Heart left ventricle (tissue), 16 donors: ENCODE data around the gene MED17. TPM values are rescaled to one million over a fixed set of nuclear protein-coding genes. Genes with fewer than 3 reads are reported as not detected.

ENCODE experiments used
- ATAC-seq, 4 donors: fragments of 200-7000 bp; cut with Tn5 transposase; one replicate each; pipeline ENCODE4 v1.9.1; 2020 to 2022; ENCODE audit warnings: moderate library complexity in 4 of 4, mild to moderate bottlenecking in 3 of 4, moderate number of reproducible peaks in 1 of 4
- DNase-seq, 5 donors: peaks; one replicate each; pipeline ENCODE4 v3.0.0-alpha.2; 2020
- H3K27ac ChIP-seq, 12 donors: fragments of 200-600 bp; sonication (generic) in 4 of 12; one replicate each; pipeline versions ENCODE4 v1.5.0 to v1.8.0; 2016 to 2022; ENCODE audit warnings: mild to moderate bottlenecking in 2 of 12
- H3K27me3 ChIP-seq, 9 donors: fragments of 200-600 bp; sonication (generic) in 2 of 9; one replicate each; pipeline versions ENCODE4 v1.5.1 to v1.8.0; 2016 to 2022; ENCODE audit warnings: mild to moderate bottlenecking in 3 of 9
- H3K36me3 ChIP-seq, 9 donors: fragments of 200-600 bp; sonication (generic) in 2 of 9; one replicate each; pipeline versions ENCODE4 v1.5.0 to v1.8.0; 2018 to 2022; ENCODE audit warnings: mild to moderate bottlenecking in 2 of 9
- H3K4me1 ChIP-seq, 12 donors: fragments of 200-600 bp; sonication (generic) in 4 of 12; one replicate each; pipeline versions ENCODE4 v1.5.0 to v1.8.0; 2016 to 2022; ENCODE audit warnings: mild to moderate bottlenecking in 3 of 12
- H3K4me3 ChIP-seq, 12 donors: fragments of 200-600 bp; sonication (generic) in 4 of 12; one replicate each; pipeline versions ENCODE4 v1.5.0 to v1.8.0; 2017 to 2022; ENCODE audit warnings: mild to moderate bottlenecking in 9 of 12, moderate library complexity in 4 of 12
- H3K9me3 ChIP-seq, 12 donors: fragments of 200-600 bp; sonication (generic) in 4 of 12; one replicate each; pipeline versions ENCODE4 v1.5.0 to v1.8.0; 2016 to 2022; ENCODE audit warnings: mild to moderate bottlenecking in 1 of 12
- POLR2A ChIP-seq, 2 donors: fragments of 450-650 bp; IDR thresholded peaks; one replicate each; pipeline ENCODE4 v1.6.1; 2017; ENCODE audit warnings: antibody characterized with exemption in 2 of 2, mild to moderate bottlenecking in 2 of 2, moderate library complexity in 2 of 2
- WGBS, 4 donors: extraction: QIAGEN DNeasy Blood & Tissue Kit in 2 of 4; methylation state at CpG; one replicate each; pipeline versions ENCODE4 v1.1.5 to v1.1.7; 2013 to 2018; 5-methylcytosine and 5-hydroxymethylcytosine counted together
- intact Hi-C, 10 donors: fragments of 100-400 bp; cut with DNase I; formaldehyde crosslinking; loops; one replicate each; pipeline versions ENCODE4 v1.11.1 to v1.14.2; 2022
- polyA plus RNA-seq, 2 donors: library from polyadenylated mRNA; stranded (reverse); fragments of 200-250 nt; gene quantifications; one replicate each; pipeline ENCODE4 v1.2.3, GENCODE V29; 2013
- total RNA-seq, 9 donors: library from RNA; depleted of rRNA in 2 of 9; stranded (reverse); fragments of >200 nt in 2 of 9; fragmentation: NEBNext Ultra II Directional in 3 of 9; extraction: Animal tissue kit (Norgen Biotek cat#: 25700) in 3 of 9; gene quantifications; one replicate each; pipeline versions ENCODE4 v1.1.0 to v1.2.4, GENCODE V29; 2016 to 2023
- TF ChIP-seq, protein P1 (sequence below), 12 donors: fragments of 200-600 bp; sonication (generic) in 4 of 12; IDR thresholded peaks; one replicate each; pipeline versions ENCODE4 v1.5.0 to v1.8.0; 2018 to 2022; ENCODE audit warnings: antibody characterized with exemption in 12 of 12, mild to moderate bottlenecking in 5 of 12
- donor health status: ischemic (EF 13 %, LVEDD 7.1; RV severe dilation, severe dysfunction).
- donor health status: healthy with polysubstance abuse.
- donor health status: DM: no; HTN: yes; CAD: no.
- donor health status: DM: no; HTN: no; CAD: no.
- donor health status: ischemic (EF 25% LVEDD 6.9; RV normal size, moderate dysfunction).
- donor health status: ischemic (EF 25% LVEDD 5.7; RV mildly dilated, moderate dysfunction).
- donor health status: healthy.
- donor health status: DM: yes; HTN: yes; CAD: no.
- donor health status: ischemic (EF 35%, LVEDD 5.7; RV mildly dilated, moderate dysfunction).
- donor health status: nonischemic (EF 11% LVEDD 7.7; RV severe dilation, severe dysfunction).
- donor health status: DM: yes; HTN: yes; CAD: no.
- donor health status: PGD.
- donor health status: ischemic (EF 29% LVEDD 5.4; RV normal size, mild dysfunction).
- donor health status: nonischemic (EF 23%, LVEDD 6.1; RV moderate dilation, normal function).

MED17 gene
- total and polyA plus RNA-seq, 11 donors: 9.2 to 28.6 (median 16.1) TPM

DNA sequence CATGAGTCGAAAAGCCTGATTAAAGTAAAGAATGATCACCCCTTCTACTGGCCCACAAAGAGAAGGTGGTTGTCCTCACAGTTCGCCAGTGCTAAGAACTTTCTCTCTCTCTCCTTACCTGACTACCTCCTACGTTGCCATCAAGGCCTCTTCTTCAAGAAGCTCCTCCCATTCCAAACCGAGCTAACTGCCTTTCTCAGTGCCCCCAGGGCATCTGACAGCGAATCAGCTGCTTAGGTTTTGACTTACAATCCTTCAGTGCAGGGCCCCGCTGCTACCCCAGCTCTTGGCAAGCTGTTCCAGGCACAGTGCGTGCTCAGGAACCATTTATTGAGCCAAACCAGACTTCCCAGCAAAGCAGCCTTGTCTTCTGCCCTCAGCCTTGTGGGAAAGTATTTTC lies 60.5 kb downstream of the MED17 start:
- H3K36me3 ChIP-seq: no peaks in the 10 kb centered on the region
- TF ChIP-seq, protein P1, sequence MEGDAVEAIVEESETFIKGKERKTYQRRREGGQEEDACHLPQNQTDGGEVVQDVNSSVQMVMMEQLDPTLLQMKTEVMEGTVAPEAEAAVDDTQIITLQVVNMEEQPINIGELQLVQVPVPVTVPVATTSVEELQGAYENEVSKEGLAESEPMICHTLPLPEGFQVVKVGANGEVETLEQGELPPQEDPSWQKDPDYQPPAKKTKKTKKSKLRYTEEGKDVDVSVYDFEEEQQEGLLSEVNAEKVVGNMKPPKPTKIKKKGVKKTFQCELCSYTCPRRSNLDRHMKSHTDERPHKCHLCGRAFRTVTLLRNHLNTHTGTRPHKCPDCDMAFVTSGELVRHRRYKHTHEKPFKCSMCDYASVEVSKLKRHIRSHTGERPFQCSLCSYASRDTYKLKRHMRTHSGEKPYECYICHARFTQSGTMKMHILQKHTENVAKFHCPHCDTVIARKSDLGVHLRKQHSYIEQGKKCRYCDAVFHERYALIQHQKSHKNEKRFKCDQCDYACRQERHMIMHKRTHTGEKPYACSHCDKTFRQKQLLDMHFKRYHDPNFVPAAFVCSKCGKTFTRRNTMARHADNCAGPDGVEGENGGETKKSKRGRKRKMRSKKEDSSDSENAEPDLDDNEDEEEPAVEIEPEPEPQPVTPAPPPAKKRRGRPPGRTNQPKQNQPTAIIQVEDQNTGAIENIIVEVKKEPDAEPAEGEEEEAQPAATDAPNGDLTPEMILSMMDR (IDR thresholded peaks at IDR 0.05): no peak
- TF ChIP-seq POLR2A (IDR thresholded peaks at IDR 0.05): no peak
- no peaks in the 10 kb centered on the region for H3K9me3 ChIP-seq
- H3K4me1 ChIP-seq: peaks cover 0 to 4% (median under 1%) of the 10 kb centered on the region in 12 donors
- H3K4me3 ChIP-seq: no peak overlapping the region
- intact Hi-C loops: no loop called here
- 74 to 80% (median 76%) methylated on average over 7 of the region's 7 CpGs for WGBS, 4 donors
- ATAC-seq (no peak), DNase-seq (no peak)
- H3K27me3 ChIP-seq: peaks cover 0 to 5% (median 0%) of the 10 kb centered on the region in 9 donors
- no peak overlapping the region for H3K27ac ChIP-seq

DNA sequence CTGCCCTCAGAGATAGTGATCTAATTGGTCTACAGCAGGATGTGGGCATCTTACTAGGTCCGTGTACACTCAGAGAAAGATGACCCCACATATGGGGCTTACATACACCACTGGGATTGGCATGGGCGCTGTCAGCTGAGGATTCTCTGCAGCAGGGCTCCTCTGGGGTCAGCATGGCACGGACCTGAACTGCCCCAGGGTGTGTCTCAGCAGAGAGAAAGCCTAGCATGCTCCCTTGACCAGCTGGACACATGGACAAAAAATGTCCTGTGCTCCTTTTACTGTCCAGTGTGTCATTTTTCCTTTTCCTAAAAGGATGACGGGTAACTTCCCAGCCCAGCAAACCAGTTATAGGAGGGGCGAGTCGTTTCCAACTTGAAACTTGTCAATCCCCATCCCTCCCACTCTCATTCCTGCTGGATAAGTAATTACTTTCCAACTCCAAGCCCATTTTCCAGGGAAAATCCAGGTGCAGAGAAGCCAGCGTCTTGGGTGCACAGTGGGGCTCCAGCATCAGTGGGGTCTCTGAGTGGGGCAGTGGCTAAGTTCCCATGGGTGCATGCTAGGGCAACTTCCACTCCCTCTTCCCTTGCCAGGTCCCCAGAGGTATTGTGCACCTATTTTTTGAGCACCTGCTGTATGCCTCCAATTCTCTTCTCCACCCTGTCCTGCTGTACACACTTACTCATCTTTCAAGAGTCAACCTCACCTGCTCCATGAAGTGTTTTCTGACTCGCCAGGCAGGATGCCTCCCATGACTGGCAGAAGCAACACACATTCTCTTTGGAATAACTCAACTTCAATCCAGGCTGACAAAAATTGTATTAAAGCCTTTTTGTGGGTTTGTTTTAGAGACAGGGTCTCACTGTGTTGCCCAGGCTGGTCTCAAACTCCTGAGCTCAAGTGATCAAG lies 61.4 kb downstream of the MED17 start:
- 72 to 81% (median 77%) methylated on average over 8 of the region's 8 CpGs for WGBS, 4 donors
- Histone ChIP-seq H3K4me1 (peaks cover 0 to 11% (median 5%) of the 10 kb centered on the region in 12 donors), H3K4me3 (no peak overlapping the region), H3K9me3 (no peaks in the 10 kb centered on the region), H3K27ac (no peak overlapping the region), H3K27me3 (peaks cover 0 to 13% (median 0%) of the 10 kb centered on the region in 9 donors), H3K36me3 (no peaks in the 10 kb centered on the region)
- no peak for TF ChIP-seq POLR2A (IDR thresholded peaks at IDR 0.05)
- TF ChIP-seq, protein P1 (IDR thresholded peaks at IDR 0.05): no peak
- intact Hi-C loops: no loop called here
- no peak for DNase-seq
- ATAC-seq: no peak

- Histone ChIP-seq H3K27me3 (peaks cover 0 to 13% (median 0%) of the 10 kb centered on the region in 9 donors), H3K9me3 (no peaks in the 10 kb centered on the region), H3K4me1 (peaks cover 0 to 13% (median 5%) of the 10 kb centered on the region in 12 donors), H3K27ac (no peak overlapping the region), H3K4me3 (no peak overlapping the region), H3K36me3 (no peaks in the 10 kb centered on the region)
- DNase-seq: no peak
- WGBS, 4 donors: 66 to 81% (median 72%) methylated on average over 2 of the region's 2 CpGs
- intact Hi-C loops: no loop called here
- TF ChIP-seq POLR2A (IDR thresholded peaks at IDR 0.05): no peak
- no peak for ATAC-seq
These were observed 62.3 kb downstream of the MED17 start for GRCh38 chr11:93846411-93846810.

- ATAC-seq: no peak
- 95 to 100% (median 97%) methylated on average over 5 of the region's 5 CpGs for WGBS, 4 donors
- TF ChIP-seq, protein P1 (IDR thresholded peaks at IDR 0.05): no peak
- no peak for TF ChIP-seq POLR2A (IDR thresholded peaks at IDR 0.05)
These were observed 65.1 kb downstream of the MED17 start for GRCh38 chr11:93849201-93849600.

More at GRCh38 chr11:93849201-93849600, 65.1 kb downstream of the MED17 start:
- H3K36me3 ChIP-seq: no peaks in the 10 kb centered on the region
- H3K9me3 ChIP-seq: no peaks in the 10 kb centered on the region
- H3K4me1 ChIP-seq: peaks cover 0 to 13% (median 5%) of the 10 kb centered on the region in 12 donors
- intact Hi-C loops: no loop called here
- H3K4me3 ChIP-seq: peak overlapping the region in 4 of 12 donors; percentile 57 to 67 (median 64)
- H3K27me3 ChIP-seq: peaks cover 0 to 13% (median 0%) of the 10 kb centered on the region in 9 donors
- H3K27ac ChIP-seq: no peak overlapping the region
- DNase-seq: no peak
